Neural progenitor cell (in vitro differentiated cells): ENCODE data around the gene ERBB3. TPM values are rescaled to one million over a fixed set of nuclear protein-coding genes. Genes with fewer than 3 reads are reported as not detected.

Experiments used
- DNase-seq: peaks from one replicate; pipeline ENCODE4 v3.0.0-alpha.2; 2016; ENCODE audit warnings: low spot score
- H2AFZ ChIP-seq: fragments of 200-600 bp; sonication (generic); replicated peaks from 2 replicates; pipeline ENCODE4 v1.6.1; 2016; ENCODE audit warnings: antibody characterized with exemption
- H3F3A ChIP-seq: fragments of 200-600 bp; sonication (generic); 2 replicates; pipeline ENCODE4 v1.6.1; 2016; ENCODE audit warnings: antibody characterized with exemption, low read depth
- H3K27ac ChIP-seq: fragments of 200-600 bp; sonication (generic); 2 replicates; pipeline ENCODE4 v1.5.1; 2016; ENCODE audit warnings: mild to moderate bottlenecking
- H3K27me3 ChIP-seq: fragments of 200-600 bp; sonication (generic); 2 replicates; pipeline ENCODE4 v1.6.1; 2016; ENCODE audit warnings: mild to moderate bottlenecking, moderate library complexity
- H3K36me3 ChIP-seq: fragments of 200-600 bp; sonication (generic); 2 replicates; pipeline ENCODE4 v1.5.1; 2016
- H3K4me1 ChIP-seq: fragments of 200-600 bp; sonication (generic); 2 replicates; pipeline ENCODE4 v1.6.1; 2016; ENCODE audit warnings: mixed run types
- H3K4me2 ChIP-seq: fragments of 200-600 bp; sonication (generic); 2 replicates; pipeline ENCODE4 v1.6.1; 2016
- H3K4me3 ChIP-seq: fragments of 200-600 bp; sonication (generic); 2 replicates; pipeline ENCODE4 v1.5.1; 2016
- H3K79me2 ChIP-seq: fragments of 200-600 bp; sonication (generic); 2 replicates; pipeline ENCODE4 v1.6.1; 2016; ENCODE audit warnings: low read depth
- H3K9ac ChIP-seq: fragments of 200-600 bp; sonication (generic); 2 replicates; pipeline ENCODE4 v1.6.1; 2016
- H3K9me3 ChIP-seq: fragments of 200-600 bp; sonication (generic); 2 replicates; pipeline ENCODE4 v1.5.1; 2016; ENCODE audit warnings: low read depth
- H4K20me1 ChIP-seq: fragments of 200-600 bp; sonication (generic); 2 replicates; pipeline ENCODE4 v1.6.1; 2016; ENCODE audit warnings: low read depth
- H3K27ac Mint-ChIP-seq: 3 replicates; pipeline ENCODE4 v1.8.0; 2021; ENCODE audit warnings: mixed read lengths
- H3K27me3 Mint-ChIP-seq: 2 replicates; pipeline ENCODE4 v1.8.0; 2022; ENCODE audit warnings: low read depth, mild to moderate bottlenecking, inconsistent platforms, moderate library complexity, mixed read lengths; ENCODE audit not compliant: insufficient read depth
- H3K36me3 Mint-ChIP-seq: 3 replicates; pipeline ENCODE4 v1.8.0; 2021; ENCODE audit warnings: mixed read lengths
- H3K4me1 Mint-ChIP-seq: 3 replicates; pipeline ENCODE4 v1.8.0; 2021; ENCODE audit warnings: mixed read lengths
- H3K4me3 Mint-ChIP-seq: 3 replicates; pipeline ENCODE4 v1.8.0; 2021; ENCODE audit warnings: mild to moderate bottlenecking, moderate library complexity, mixed read lengths
- H3K9me3 Mint-ChIP-seq: 3 replicates; pipeline ENCODE4 v1.8.0; 2020; ENCODE audit warnings: mixed read lengths
- CTCF ChIP-seq: fragments of 200-600 bp; sonication (generic); IDR thresholded peaks from 2 replicates; pipeline ENCODE4 v1.5.1; 2017; ENCODE audit warnings: antibody characterized with exemption, mild to moderate bottlenecking
- EZH2 ChIP-seq: fragments of 200-600 bp; sonication (generic); IDR thresholded peaks from 2 replicates; pipeline ENCODE4 v1.6.1; 2017; ENCODE audit warnings: antibody characterized with exemption, mild to moderate bottlenecking, moderate library complexity
- EZH2phosphoT487 ChIP-seq: fragments of 200-600 bp; sonication (generic); IDR thresholded peaks from 2 replicates; pipeline ENCODE4 v1.6.1; 2017; ENCODE audit warnings: antibody characterized with exemption
- total RNA-seq: library from RNA; depleted of rRNA; stranded (reverse); fragments of >200 nt; gene quantifications from 2 replicates; pipeline ENCODE4 v1.2.3, GENCODE V29; 2015; ENCODE audit warnings: low replicate concordance

Gene ERBB3
- total RNA-seq, 1 donor from 2014 or later = 8.8 TPM

- H3K27ac Mint-ChIP-seq = no peak overlapping the region
- H3K27me3 Mint-ChIP-seq = peaks cover 15% of the 10 kb centered on the region
- peaks cover 2% of the 10 kb centered on the region for H3K4me1 Mint-ChIP-seq
- Histone ChIP-seq H3K27ac (no peak overlapping the region), H3K79me2 (no peaks in the 10 kb centered on the region), H3K9me3 (no peaks in the 10 kb centered on the region), H3K36me3 (no peaks in the 10 kb centered on the region), H3K4me1 (peaks cover 15% of the 10 kb centered on the region), H2AFZ (no peak overlapping the region), H3K4me3 (no peak overlapping the region), H3K4me2 (no peak overlapping the region), H4K20me1 (no peaks in the 10 kb centered on the region), H3F3A (peaks cover 6% of the 10 kb centered on the region), H3K9ac (no peak overlapping the region), H3K27me3 (peaks cover 18% of the 10 kb centered on the region)
- H3K36me3 Mint-ChIP-seq = no peaks in the 10 kb centered on the region
- TF ChIP-seq CTCF = peak; percentile 66
- TF ChIP-seq EZH2phosphoT487 = no peak
- no peak for TF ChIP-seq EZH2
- H3K4me3 Mint-ChIP-seq = no peak overlapping the region
- no peaks in the 10 kb centered on the region for H3K9me3 Mint-ChIP-seq
- DNase-seq = peak; percentile 61
Observed at GRCh38 chr12:56084958-56085543, 5.1 kb downstream of the ERBB3 start.

- no peak for DNase-seq
- H3K9me3 Mint-ChIP-seq = no peaks in the 10 kb centered on the region
- Histone ChIP-seq H3K4me2 (no peak overlapping the region), H3K9ac (no peak overlapping the region), H3K27ac (no peak overlapping the region), H3K9me3 (no peaks in the 10 kb centered on the region), H3F3A (peaks cover 5% of the 10 kb centered on the region), H3K79me2 (no peaks in the 10 kb centered on the region), H3K27me3 (peaks cover 7% of the 10 kb centered on the region), H3K36me3 (no peaks in the 10 kb centered on the region), H3K4me3 (no peak overlapping the region), H2AFZ (no peak overlapping the region), H4K20me1 (no peaks in the 10 kb centered on the region), H3K4me1 (peaks cover 8% of the 10 kb centered on the region)
- H3K27ac Mint-ChIP-seq = no peak overlapping the region
- H3K4me3 Mint-ChIP-seq = no peak overlapping the region
- H3K4me1 Mint-ChIP-seq = no peaks in the 10 kb centered on the region
- TF ChIP-seq CTCF = no peak
- no peak for TF ChIP-seq EZH2
- no peak for TF ChIP-seq EZH2phosphoT487
- H3K36me3 Mint-ChIP-seq = no peaks in the 10 kb centered on the region
- H3K27me3 Mint-ChIP-seq = peaks cover 11% of the 10 kb centered on the region
Observed at GRCh38 chr12:56086096-56086495, 6.1 kb downstream of the ERBB3 start.

- H3K4me3 ChIP-seq = no peak overlapping the region
Observed at GRCh38 chr12:56086608-56087007, 6.6 kb downstream of the ERBB3 start.

More at GRCh38 chr12:56086608-56087007, 6.6 kb downstream of the ERBB3 start:
- Histone ChIP-seq H4K20me1 (no peaks in the 10 kb centered on the region), H3F3A (peaks cover 5% of the 10 kb centered on the region), H3K36me3 (no peaks in the 10 kb centered on the region), H3K4me1 (peaks cover 2% of the 10 kb centered on the region), H2AFZ (no peak overlapping the region), H3K9me3 (no peaks in the 10 kb centered on the region), H3K79me2 (no peaks in the 10 kb centered on the region), H3K4me2 (no peak overlapping the region), H3K27me3 (peaks cover 2% of the 10 kb centered on the region), H3K27ac (no peak overlapping the region), H3K9ac (no peak overlapping the region)
- Mint-ChIP-seq H3K4me1 (no peaks in the 10 kb centered on the region), H3K27ac (no peak overlapping the region), H3K27me3 (peaks cover 10% of the 10 kb centered on the region), H3K4me3 (no peak overlapping the region), H3K9me3 (no peaks in the 10 kb centered on the region), H3K36me3 (no peaks in the 10 kb centered on the region)
- no peak for DNase-seq
- TF ChIP-seq CTCF = no peak
